Midbrain (tissue), 1 donor: ENCODE data around the gene STIM1.
A peak's percentile ranks its signal among the peaks of the same experiment; 100 is the strongest.

Experiments used
- DNase-seq: peaks from one replicate; lab custom pipeline; 2025; lab: John Stamatoyannopoulos, UW

STIM1 gene

DNA sequence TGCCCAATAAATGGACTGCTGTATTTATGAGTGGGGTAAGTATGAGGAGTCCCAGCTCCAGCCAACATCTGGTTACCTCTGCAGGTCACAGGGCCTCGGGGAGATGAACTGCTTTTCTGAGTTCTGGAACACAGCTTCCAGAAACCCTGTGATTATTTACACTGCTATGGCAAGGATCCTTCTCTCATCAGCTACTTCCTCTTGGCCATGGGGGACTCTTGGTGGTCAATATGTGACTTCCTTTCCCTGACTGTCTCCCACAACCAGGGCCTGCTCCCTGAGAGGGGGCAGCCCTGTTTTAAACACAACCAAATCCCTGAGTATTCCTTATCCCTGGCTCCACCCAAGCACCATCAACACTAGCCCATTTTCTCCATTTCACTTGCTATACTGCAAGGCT, 24.7 kb upstream of the STIM1 start:
- DNase-seq = no peak

- DNase-seq = no peak
These were observed 23.9 kb upstream of the STIM1 start for GRCh38 chr11:3831378-3832239.

DNA sequence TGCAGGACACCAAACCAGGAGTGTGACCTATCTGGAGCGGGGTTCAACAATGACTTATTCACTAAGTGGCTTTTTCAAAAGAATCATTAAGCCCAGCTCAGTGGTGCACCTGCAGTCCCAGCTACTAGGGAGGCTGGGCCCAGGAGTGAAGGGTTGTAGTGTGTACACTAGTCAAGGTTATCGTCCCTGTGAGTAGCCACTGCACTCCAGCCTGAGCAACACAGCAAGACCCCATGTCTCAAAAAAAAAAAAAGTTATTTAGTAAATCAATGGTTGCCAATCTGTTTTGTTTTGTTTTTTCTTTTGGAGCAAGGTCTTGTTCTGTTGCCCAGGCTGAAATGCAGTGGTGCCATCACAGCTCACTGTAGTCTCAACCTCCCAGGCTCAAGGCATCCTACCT, 22.6 kb upstream of the STIM1 start:
- DNase-seq = no peak

GRCh38 chr11:3833449-3833848, 22.0 kb upstream of the STIM1 start:
- no peak for DNase-seq

- DNase-seq = no peak
These were observed 21.2 kb upstream of the STIM1 start for GRCh38 chr11:3834349-3834663.

GRCh38 chr11:3834664-3835461, 20.6 kb upstream of the STIM1 start:
- DNase-seq = peak; percentile 44

GRCh38 chr11:3835751-3836150, 19.7 kb upstream of the STIM1 start:
- DNase-seq = peak; percentile 61

DNA sequence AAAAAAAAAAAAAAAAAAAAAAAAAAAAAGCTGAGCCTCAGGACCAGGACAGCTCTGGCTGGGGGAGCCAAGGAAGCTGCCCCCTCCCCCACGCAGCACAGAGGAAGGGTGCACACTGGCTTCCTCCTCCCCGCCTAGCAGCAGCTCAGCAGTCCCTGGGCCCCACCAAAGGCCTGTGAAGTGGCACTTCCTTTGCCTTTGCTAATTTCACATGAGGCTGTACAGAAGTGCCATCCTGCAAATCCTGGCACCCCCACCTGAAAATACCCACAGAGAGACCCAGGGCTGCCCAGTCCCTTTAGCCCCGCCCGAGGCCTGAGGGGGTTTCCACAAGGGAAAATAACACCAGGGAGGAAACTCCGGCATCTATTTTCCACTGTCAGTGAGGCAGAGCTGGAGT, 18.6 kb upstream of the STIM1 start:
- DNase-seq = no peak

DNA sequence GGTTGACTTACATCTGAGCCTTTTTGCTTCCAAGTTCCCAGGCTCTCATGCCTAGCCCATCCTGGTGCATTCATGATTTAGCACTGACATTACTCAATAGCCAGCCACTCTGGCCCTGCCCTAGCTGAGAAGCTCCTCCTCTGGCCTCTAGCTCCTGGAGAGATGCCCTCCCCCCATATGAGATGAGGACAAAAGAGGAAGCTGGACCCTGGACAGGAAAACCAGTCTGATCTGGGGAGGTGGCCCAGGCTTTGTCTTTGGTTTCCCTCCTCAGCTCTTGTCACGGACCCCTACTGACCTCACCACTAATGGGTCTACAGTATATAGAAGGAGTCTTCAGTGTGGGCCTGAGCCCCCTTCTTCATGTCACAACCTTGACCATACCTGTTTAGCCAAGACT, 17.7 kb upstream of the STIM1 start:
- DNase-seq = peak; percentile 55

- peak; percentile 21 for DNase-seq
These were observed 17.0 kb upstream of the STIM1 start for GRCh38 chr11:3838504-3838903.

- DNase-seq = peak; percentile 41
These were observed 15.2 kb upstream of the STIM1 start for GRCh38 chr11:3840004-3840869.

DNA sequence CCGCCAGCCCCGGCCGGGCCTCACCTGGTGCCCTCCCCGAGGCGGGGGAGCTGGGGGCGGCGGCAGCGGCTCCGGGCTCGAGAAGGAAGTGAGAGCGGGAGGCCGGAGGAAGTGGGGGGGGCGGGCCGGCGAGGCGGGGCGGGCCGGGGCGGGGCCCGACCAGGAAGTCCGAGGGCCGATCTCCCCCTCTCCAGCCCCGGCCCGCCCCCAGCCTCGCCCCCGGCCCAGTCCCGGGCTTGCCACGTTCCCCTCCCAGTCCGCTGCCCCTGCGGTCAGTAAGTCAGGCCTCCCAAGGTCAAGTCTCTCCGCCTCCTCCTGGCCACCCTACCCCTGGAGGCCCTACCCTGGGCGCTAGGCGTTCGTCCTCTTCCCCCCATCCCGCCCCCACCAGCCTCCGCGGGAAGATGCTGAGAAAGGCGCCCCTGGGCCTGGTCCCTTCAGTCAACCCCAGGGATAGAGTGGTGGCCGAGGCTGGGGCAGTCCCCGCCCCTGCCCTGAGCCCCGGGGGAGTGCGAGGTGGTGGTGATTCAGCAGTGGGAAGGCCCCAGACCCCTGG, 14.5 kb upstream of the STIM1 start, which contains the start of gene RHOG:
RHOG (minus strand) TSS at position 90 of the 556 bp plus-strand sequence. CDS start 12,821 bp downstream, outside the sequence.
- peak; percentile 68 for DNase-seq

GRCh38 chr11:3841426-3842350, 13.8 kb upstream of the STIM1 start:
- DNase-seq = peak; percentile 88

DNA sequence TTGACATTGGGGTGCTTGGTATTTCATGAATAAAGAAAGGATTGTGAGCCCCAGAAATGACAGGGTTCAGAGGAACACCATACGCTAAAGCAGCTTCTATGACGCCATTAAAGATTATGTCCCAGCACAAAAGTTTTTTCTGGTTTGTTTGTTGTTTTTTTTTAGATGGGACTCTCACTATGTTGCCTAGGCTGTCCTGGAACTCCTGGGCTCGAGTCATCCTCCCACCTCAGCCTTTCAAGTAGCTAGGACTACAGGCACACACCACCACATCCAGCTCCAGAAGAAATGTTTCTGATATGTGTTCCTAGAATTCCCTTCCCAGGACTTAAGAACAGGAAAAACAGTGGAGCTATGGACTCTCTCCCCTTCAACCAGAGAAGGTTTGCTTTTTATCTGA, 12.1 kb upstream of the STIM1 start:
- no peak for DNase-seq

DNA sequence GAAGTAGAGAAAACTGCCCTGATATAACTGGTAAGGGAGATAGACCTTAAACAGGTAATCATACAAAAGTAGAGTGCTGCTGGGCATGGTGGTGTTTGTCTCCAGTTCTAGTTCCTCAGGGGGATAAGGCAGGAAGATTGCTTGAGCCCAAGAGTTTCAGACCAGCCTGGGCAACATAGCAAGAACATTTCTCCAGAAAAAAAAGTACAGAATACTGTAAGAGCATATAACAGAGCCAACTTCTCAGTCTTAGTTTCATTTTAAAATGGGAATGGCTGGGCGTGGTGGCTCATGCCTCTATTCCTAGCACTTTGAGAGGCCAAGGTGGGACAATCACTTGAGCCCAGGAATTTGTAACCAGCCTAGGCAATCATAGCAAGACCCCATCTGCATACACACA, 10.2 kb upstream of the STIM1 start:
- no peak for DNase-seq

DNA sequence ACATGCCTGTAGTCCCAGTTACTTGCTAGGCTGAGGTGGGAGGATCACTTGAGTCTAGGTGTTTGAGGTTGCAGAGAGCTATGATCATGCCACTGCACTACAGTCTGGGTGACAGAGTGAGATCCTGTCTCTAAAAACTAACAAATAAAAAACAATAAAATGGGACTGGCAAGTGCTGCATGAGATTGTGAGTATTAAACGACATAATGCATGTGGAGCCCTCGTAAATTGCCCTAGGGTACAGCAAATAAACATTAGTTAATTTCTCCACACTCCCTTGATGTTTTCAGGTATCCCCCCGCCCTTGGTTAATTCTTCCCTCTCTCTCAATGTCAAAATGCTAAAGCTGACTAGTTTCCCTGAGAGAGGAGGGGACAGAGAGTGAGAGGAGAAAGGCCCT, 9.8 kb upstream of the STIM1 start:
- DNase-seq = no peak

DNA sequence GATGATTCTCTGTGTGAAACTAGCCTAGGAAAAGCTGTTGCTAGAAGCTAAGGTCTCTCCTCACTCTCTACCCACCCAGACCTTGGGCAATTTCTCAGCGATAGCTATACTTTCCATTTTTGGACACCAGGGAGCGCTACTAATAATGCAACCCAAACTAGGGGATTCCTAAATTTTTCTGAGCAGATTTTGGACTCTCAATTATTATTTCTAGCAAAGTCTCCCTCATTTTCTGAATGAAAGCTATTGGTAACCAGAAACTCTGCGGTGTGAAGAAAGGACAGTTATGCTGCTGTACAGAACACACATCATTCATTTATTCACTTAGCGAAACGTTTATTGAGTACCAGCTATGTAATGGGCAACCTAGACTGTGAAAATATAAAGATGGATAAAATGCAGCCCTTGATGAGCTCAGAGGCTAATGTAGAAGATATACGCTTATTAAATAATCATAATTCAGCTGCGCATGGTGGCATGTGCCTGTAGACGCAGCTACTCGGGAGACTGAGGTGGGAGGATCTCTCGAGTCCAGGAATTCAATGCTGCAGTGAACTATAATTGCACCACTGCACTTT, 6.1 kb upstream of the STIM1 start:
- DNase-seq = peak; percentile 47

GRCh38 chr11:3853545-3853842, 2.0 kb upstream of the STIM1 start:
- DNase-seq = no peak

- DNase-seq = no peak
These were observed 1.4 kb upstream of the STIM1 start for GRCh38 chr11:3853899-3854659.

DNA sequence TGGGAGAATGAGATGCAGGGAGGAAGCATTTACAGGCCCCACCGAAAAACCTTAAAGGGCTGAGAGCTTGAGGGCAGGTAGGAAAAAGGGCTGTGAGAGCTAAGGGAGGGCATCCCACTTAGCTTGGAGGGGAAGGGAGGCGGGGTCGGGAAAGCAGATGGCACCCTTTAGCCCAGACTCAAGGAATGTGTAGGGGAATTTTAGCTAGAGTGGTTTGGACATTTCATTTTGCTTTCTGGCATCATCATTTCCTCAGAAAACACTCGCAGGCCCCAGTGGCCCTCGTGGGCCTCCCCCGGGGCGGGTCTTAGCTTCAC, 846 bp upstream of the STIM1 start:
- no peak for DNase-seq
